ENCODE data around the gene MSH5.

Gene MSH5

DNA sequence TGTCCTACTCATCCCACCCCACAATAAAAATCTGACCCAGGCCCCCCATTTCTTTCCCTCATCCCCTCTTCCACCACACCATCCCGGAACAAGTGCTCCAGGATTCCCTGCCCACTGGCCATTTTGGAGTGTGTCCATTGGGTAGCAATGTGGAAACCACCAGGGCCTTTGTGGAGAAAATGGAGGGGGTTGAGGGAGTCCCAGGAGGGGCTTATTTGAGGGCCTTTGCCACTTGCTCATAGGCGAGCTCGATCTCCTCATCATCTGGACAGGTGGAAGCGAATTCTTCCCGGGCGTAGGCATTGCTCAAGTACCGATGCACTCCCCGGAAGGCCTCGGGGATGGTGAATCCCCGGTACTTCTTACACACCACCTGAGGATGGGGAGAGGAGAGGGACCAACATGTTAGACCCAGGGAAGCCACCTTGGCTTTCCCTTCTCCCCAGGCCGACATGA is 9.1 kb upstream of the MSH5 start:
- DNase-seq: no peak

DNA sequence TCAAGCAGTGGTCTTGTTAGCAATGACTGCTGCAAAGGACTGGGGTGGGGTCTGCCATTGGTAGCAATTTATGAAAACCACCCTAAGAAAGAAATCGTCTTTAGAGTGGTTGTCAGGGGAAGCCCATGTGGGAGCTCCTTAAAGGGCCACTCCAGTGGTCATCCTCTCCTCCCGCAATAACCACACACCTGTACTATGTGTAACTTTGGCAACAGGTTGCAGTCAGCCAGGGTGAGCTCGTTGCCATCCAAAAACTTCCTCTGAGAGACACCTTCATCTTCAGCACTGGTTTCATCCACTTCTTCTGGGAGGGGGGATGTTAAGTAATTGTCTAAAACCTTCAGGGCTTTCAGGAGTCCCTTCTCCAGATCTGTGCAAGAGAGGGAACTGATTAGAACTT is 7.8 kb upstream of the MSH5 start:
- DNase-seq: no peak

DNA sequence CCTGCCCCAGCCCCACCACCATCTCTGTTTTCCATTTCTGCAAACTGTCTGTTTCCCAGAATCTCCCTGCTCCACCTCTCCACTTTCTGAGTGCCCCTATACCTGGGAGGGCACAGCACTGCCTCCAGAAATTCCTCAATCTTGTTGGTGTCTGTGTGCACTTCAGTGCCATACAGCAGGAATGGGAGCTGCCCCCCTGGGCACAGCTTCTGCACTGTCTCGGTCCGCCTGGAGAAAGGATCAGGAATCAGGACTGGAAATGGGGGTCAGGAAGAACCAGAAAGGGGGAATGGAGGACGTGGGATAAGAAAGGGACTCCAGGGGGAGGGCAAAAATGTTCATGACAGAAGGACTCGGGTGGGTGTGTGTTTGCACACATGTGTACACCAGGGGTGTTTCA is 6.1 kb upstream of the MSH5 start:
- no peak for DNase-seq

DNA sequence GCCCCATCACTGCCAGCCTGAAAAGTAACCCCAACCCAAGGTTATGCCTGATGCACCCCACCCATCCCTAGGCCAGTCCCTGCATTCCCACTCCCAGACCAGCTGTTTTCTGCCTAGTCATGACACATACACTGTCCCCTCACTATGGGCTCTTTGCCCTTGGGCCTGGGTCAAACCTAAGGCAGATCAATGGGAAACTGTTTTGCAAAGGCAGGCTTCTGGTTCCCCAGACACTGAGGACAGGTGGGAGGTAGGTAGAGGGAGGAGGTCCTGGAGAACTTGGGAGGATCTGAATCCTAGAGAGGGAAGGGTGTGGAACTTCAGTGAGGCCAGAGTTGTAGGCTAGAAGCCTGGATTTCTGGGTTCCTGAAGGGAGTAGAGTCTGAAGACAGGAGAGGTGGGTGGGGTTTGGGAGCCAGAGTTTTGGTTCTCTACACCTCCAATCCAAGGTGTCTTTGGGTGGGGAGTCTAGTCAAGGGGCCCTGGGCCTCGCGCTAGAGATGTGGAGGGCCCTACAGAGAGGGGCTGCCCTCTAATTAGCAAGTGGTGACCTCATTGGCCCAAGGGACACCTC is 5.5 kb upstream of the MSH5 start:
- DNase-seq: no peak

DNA sequence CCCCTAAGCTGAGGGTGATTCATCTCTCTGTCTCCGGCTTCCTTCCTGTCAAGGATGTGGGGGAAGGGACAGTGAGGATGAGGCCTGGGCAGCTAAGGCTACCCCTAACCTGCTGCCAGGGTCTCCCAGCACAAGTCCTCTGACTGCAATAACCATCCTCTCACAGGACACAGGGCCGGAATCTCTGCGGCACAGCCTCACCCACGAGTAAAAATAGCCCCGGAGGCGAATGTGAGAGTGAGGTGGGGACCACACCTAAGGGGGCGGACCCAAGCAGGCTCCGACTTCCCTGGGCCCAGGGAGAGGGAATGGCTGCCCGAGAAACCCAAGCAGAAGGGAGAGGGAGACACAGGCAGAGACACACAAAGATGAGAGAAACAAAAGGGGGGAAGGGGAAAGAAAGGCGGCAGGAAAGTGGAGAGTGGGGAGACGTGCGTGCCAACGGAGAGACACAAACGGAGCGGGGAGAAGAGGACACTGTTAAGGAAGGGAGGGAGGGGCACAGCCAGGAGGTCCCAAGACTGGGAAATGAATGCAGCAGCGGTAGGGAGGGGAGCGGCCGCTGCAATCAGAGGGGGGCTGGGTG is 4.9 kb upstream of the MSH5 start:
- peak; percentile 44 for DNase-seq

DNA sequence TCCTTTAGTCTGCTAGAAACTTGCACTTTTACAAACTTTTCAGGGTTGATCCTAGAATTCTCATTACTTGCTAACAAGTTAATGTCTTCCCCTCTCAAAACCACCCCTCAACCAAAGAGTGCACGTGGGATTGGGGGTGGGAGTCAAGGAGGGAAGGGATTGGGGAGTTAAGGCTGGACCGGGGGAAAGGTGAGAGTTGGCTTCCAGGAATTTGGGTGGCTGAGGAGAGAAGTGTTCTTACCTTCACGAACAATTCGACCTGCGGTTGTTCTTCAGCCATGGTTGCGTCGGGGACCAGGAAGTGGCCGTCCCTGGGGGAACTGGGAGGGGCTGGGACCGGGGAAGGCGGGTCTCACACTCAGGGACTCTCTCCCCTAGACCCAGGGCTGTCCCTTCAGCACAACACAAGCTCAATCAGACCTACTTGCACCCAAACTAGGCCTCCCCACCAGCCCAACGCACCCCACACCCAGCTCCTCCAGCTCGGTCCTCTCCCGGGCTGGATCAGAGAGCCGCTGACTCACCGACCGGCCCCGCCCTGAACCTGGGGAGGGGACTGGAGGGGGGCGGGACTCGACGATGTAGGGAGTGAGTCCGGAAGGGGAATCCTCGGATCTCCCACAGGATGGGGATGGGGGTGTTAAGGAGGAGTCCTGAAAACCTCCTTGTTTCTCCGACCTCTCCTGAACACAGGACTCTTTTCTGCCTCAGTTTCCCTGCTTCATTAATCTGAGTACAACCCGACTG is 3.6 kb upstream of the MSH5 start, which contains the start of gene CLIC1:
Gene CLIC1, minus strand, starts transcription at position 510 of the 747 bp plus-strand sequence. Its CDS starts 230 bp downstream, at position 280.
- peak; percentile 58 for DNase-seq

DNA sequence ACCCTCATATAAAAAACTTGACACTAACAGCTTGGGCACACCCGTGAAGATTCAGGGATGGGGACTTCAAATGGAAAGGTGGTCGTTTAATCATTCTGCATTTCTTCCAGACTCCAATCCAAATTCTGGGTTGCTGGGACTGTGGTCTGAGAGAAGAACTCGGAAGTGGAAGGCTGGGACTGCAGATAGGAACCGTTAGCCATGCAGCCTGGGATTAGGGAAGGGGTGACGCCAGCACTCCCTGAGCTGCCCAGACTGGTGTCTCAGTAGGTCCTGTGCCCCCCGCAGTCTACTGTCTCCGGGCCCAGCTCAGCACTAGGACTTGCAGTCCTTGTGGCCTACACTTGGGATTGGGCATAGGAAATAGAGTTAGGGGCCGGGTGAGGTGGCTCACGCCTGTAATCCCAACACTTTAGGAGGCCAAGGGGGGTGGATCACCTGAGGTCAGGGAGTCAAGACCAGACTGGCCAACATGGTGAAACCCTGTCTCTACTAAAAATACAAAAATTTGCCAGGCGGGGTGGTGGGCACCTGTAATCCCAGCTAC is 3.0 kb upstream of the MSH5 start:
- no peak for DNase-seq

DNA sequence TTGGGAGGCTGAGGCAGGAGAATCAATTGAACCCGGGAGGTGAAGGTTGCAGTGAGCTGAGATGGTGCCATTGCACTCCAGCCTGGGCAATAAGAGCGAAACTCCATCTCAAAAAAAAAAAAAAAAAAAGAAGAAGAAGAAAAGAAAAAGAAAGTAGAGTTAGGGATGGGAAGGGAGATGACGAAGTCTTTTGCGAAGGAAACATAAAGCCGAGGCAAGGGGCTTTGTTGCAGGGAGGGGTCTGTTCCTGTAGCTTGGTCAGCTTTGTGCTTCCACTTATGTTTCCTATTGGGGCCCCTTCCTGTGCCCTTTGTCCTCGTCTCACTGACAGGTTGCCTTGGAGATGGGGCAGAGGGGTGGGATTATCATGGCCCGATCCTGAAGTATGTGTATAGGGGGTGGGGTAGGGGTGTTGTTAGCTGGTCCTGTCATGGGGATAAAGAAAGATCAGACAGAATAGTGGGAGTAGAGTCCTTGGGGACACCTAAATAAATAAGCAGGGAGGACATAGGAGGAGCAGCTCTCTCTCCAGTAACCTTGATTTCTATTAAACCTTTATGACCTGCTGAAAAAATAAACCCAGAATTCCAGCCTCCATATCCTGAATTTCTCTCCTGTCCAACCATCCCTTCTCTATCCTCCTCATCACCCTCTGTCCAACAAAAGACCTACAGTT is 2.4 kb upstream of the MSH5 start:
- no peak for DNase-seq

DNA sequence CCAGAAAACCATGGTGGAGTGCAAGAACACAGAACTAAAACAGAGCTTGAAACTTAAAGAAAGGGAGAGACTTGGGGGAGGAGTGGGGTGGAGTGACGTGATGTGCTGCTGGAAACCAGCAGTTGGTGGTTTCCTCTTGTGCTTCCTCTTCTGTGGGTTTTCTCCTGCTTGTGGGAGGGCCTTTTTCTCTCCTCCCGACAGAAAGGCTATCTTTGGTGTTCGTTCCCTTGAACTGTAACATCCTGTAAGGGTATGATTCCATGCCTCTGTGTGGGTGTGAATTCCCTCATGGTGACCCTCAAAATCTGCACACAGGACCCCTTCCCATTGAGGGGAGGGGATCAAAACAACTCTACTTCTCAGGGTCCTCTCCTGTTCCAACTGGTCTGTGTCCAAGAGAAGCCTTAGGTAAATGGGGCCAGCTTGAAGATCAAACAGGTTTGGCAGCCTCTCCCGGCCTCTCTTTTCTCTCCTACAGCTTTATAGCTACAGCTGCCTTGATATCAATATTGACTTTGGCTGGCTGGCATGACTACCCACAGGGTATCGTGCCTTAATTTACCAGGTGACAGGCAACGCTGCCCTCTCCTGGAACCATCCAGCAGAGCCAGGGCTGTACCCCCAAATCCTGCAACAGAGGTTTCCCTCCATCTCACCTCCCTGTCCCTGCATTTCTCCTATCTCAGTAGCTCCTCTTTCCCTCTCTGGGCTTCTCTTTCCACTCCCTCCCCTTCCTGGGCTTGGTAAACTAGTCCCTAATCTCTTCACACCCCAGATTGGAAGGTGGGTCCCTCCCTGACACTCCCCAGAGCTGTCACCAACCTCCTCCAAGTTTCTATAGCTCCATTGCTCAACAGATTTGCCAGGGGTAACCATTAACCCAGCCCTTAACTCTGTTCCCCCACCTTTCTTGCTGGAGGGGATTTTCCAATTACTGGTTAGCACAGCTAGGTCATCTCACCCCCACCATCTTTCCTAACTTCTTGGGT is 1.5 kb upstream of the MSH5 start:
- DNase-seq: no peak

DNA sequence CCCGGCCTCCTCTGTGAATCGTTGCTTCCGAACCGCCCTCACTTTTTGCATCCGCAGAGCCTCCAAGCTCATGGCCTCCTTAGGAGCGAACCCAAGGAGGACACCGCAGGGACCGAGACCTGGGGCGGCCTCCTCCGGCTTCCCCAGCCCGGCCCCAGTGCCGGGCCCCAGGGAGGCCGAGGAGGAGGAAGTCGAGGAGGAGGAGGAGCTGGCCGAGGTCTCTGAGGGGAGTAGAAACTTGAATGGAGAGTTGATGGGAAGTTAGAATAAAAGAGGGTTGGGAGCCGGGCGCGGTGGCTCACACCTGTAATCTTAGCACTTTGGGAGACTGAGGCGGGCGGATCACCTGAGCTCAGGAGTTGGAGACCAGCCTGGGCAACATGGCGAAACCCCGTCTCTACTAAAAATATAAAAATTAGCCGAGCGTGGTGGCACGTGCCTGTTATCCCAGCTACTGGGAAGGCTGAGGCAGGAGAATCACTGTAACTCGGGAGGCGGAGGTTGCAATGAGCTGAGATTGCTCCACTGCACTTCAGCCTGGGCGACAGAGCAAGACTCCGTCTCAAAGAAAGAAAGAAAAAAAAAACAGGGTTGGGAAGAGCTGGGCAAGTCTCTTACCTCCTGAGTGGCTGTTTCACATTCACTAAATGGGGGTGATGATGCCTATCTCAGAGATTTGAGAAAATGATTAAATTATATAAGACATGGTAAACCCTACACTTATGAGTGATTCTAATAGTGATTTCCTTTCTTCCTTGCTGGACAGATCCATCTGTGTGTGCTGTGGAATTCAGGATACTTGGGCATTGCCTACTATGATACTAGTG is 805 bp downstream of the MSH5 start:
- DNase-seq: no peak

DNA sequence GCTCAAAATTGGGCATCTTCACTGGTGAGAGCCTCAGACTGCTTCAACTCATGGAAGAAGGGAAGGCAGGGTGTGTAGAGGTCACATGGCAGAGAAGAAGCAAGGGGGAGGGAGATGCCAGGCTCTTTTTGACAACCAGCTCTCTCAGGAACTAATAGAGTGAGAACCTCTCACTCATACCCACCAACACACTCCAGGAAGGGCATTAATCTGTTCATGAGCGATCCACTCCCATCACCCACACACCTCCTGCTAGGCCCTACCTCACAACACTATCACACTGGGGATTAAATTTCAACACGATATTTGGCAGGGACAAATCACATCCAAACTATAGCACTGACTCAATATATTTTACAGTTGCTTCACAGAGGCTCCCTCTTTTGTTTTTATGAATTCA is 2.0 kb downstream of the MSH5 start:
- DNase-seq: no peak

DNA sequence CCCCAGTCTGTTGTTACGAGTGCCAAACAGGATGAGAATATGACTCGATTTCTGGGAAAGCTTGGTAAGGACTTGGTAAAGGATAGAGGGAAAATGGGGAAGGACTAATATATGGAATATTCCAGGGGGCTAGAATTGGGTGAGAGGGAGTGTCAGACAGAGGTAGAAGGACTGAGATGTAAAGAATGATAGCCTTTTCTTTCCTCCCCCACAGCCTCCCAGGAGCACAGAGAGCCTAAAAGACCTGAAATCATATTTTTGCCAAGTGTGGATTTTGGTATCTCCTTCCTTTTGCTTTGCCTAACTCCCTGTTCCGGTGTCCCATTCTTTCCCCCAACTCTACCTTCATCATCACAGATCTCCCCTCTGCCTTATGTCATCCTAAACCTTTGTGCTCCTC is 3.1 kb downstream of the MSH5 start:
- DNase-seq: no peak

DNA sequence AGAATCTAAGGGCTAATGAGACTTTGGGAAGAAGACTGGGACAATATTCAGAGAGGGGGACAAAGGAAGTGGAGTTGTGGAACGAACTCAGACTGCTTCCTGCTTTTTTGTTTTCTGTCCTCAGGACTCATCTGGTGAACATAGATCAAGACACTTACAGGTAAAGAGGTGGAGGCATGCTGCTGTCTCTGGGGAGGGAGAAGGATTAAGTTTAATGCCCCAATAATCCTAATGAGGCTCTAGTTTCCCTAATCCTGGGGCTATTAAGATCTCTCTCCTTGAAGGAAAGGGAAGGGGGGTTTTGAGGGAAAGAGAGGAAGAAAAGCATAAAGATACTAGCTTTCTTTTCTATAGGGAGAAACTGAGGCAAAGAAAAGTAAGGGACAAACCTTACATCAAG is 4.6 kb downstream of the MSH5 start:
- DNase-seq: no peak

DNA sequence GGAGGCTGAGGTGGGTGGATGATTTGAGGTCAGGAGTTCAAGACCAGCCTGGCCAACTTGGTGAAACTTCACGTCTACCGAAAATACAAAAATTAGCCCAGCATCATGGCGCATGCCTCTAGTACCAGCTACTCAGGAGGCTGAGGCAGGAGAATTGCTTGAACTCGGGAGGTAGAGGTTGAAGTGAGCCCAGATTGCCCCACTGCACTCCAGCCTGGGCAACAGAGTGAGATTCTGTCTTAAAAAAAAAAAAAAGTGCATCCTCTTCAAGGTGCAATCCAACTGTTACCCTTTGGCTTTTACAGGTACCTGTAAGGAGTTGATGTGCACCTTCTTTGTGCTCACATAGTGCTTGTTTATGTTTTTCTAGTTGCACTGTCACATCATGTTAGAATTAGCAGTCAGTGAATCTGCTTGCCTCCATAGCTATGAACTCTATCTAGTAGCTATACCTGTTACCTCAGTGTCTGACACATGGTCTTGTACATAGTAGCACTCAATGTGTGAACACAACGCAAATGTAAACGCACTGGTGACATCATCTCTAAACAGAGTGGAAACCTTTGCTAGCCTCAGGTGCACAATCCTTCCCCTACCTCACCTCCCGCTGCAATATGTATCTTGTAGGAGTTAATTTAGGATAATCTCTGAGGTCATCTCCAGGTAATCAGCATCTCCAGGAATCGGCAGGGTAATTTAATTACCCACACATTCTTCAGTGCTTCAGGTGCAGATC is 9.7 kb downstream of the MSH5 start:
- no peak for DNase-seq

DNA sequence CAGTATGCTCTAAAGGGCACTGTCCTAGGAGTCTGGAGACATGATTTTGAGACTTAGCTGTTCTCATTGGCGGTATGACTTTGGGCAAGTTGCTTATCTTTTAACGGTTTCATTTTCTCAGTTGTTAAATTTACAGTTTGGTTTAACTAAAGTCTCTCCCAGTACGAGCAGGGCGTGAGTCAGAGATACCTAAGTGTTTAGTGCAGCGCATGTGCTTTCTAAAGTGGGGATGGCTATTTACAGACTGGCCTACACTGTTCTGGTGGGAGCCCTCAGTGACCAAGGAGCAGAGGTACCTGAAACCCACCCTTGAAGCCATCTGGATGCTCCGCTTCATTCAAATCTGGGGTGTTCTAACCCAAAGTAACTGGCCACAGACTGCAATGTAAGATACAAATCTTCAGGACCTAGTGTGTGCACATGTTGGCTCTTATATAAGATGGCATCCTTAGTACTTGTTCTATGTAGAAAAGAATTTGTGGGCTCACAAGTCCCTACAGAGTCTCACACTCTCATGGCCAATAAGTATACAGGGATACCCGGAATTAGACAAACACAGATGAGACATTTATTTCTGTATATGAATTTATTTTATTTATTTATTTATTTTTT is 10.7 kb downstream of the MSH5 start:
- no peak for DNase-seq

DNA sequence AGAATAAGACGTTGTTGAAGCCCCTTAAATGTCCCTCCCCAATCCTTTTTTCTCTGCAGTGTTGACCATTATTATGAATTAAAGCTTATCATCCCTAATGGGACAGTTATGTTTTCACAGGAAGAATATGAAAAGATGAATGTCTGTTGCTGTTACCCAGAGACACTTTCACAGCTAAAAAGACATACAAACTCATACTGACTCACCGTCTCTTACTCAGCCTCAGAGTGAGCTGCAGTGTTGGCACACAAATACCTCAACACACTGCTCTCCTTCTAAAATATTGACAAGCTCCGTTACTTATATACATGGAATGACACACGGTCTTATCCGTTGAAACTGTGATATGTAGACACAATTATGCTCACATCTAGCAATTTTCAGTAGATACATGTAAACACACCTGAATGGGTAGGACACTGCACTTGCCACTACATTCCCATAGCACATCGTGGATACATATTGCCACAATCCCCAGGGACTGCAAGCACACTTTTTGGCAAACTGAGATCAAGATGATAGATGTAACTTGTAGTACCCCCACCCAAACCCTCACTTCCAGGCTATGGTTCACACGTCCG is 13.0 kb downstream of the MSH5 start:
- no peak for DNase-seq

DNA sequence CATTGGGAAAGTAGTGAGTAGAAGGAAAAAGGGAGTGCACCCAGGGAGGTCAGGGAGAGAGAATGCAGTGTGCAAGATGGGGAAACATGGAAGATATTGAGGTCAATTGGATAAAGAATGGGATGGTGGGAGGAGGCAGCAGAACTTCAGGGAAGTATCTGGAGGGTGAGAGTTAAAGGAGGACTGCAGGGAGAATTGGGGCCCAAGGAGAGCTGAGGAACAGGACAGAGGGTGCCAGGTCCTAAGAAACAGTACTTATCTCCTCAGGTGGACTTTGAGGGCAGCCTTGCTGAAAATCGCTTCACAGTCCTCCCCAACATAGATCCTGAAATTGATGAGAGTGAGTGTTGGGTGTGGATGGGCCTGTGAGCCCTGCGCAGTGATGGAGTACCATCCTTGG is 18.5 kb downstream of the MSH5 start:
- no peak for DNase-seq

DNA sequence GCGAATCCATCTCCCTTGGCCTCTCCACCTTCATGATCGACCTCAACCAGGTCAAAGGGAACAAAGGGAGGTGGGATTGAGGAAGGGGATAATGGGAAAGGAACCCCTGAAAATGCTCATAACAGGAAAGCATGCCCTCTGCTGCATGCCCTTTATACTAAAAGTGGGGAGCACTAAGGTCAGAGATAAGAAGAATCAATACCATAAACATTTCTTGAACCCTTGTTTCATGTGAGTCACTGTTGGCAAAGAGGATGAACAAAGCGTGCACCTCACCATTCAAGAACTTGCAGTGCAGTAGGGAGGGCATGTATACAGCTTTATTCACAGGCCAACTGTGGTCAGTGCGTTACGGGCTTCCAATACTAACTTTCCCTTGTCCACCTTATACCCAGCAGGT is 21.0 kb downstream of the MSH5 start:
- DNase-seq: no peak

DNA sequence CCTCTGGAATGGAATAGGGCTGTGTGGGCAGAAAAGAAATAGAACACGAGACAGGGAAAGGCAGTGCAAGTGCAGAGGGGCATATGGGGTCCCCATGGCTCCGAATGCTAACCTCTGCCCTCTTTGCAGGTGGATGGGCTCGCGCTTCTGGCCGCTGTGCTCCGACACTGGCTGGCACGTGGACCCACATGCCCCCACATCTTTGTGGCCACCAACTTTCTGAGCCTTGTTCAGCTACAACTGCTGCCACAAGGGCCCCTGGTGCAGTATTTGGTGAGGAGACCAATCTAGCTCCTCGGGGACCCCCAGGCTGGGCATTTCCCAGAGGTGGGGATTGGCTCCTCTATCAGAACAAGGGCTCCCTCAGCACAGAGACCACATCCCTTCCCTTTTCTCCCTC is 21.5 kb downstream of the MSH5 start:
- DNase-seq: no peak

DNA sequence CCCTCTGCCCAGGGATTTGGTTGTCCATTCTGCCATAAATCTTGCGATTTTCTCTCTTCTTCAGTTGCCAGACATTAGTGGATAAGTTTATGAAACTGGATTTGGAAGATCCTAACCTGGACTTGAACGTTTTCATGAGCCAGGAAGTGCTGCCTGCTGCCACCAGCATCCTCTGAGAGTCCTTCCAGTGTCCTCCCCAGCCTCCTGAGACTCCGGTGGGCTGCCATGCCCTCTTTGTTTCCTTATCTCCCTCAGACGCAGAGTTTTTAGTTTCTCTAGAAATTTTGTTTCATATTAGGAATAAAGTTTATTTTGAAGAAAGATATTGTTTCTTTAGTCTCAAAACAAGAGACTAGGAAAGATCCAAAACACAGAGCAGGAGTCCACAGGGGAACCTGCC is 22.6 kb downstream of the MSH5 start, which contains the start of gene SAPCD1:
Gene SAPCD1, plus strand, starts transcription at position 301 of the 400 bp plus-strand sequence. CDS start 399 bp downstream, outside the sequence.
- no peak for DNase-seq

All from T1000 (cell line).